IMR-90 (cell line): ENCODE data around the gene ADCY2. TPM values are rescaled to one million over a fixed set of nuclear protein-coding genes. Genes with fewer than 3 reads are reported as not detected.

Source experiments
- ATAC-seq: fragments of 200-7000 bp; cut with Tn5 transposase; 2 replicates; pipeline ENCODE4 v1.9.1; 2020; ENCODE audit warnings: low read depth, mild to moderate bottlenecking, moderate library complexity
- BruUV-seq: library from RNA; stranded (reverse); fragments of 400-500 nt; replicated peaks from 2 replicates; lab custom pipeline; 2021; lab: Mats Ljungman, UMichigan
- CTCF ChIA-PET: fragments of 300-600 bp; formaldehyde crosslinking; extraction: SDS; loops from one replicate; lab custom pipeline; 2021; ENCODE audit warnings: antibody characterized with exemption; lab: Yijun Ruan, JAX
- POLR2A ChIA-PET: fragments of 300-600 bp; sonication (Branson Sonifier 250); formaldehyde crosslinking; loops from one replicate; lab custom pipeline; 2022; ENCODE audit warnings: antibody characterized with exemption; ENCODE audit not compliant: unreplicated experiment; lab: Charles Lee
- DNase-seq: peaks from one replicate; pipeline ENCODE4 v3.0.0; 2013
- H2AFZ ChIP-seq: replicated peaks from 2 replicates; pipeline ENCODE3; 2013; ENCODE audit warnings: low read length, mild to moderate bottlenecking; ENCODE audit not compliant: poor library complexity
- H2AK5ac ChIP-seq: 2 replicates; pipeline ENCODE4 v1.6.1; 2013; ENCODE audit warnings: low read depth, low read length, inconsistent platforms
- H2AK9ac ChIP-seq: replicated peaks from 2 replicates; pipeline ENCODE3; 2013; ENCODE audit warnings: mild to moderate bottlenecking, low read depth, low read length, moderate library complexity; ENCODE audit not compliant: poor library complexity
- H2BK120ac ChIP-seq: 2 replicates; pipeline ENCODE4 v1.6.1; 2013; ENCODE audit warnings: low read depth, low read length, inconsistent platforms
- H2BK15ac ChIP-seq: 3 replicates; pipeline ENCODE4 v1.6.1; 2013; ENCODE audit warnings: low read depth, low read length, inconsistent platforms
- H2BK20ac ChIP-seq: 2 replicates; pipeline ENCODE4 v1.6.1; 2013; ENCODE audit warnings: low read depth, mild to moderate bottlenecking, inconsistent platforms, low read length, moderate library complexity
- H2BK5ac ChIP-seq: 2 replicates; pipeline ENCODE4 v1.6.1; 2013; ENCODE audit warnings: mild to moderate bottlenecking, low read depth, low read length, inconsistent platforms; ENCODE audit not compliant: poor library complexity, severe bottlenecking
- H3K14ac ChIP-seq: replicated peaks from 2 replicates; pipeline ENCODE4 v1.6.1; 2013; ENCODE audit warnings: low read depth, low read length, inconsistent platforms
- H3K18ac ChIP-seq: 2 replicates; pipeline ENCODE4 v1.6.1; 2013; ENCODE audit warnings: low read depth, low read length, control low read depth
- H3K23ac ChIP-seq: 2 replicates; pipeline ENCODE4 v1.6.1; 2013; ENCODE audit warnings: low read depth, low read length, inconsistent platforms
- H3K27ac ChIP-seq: 2 replicates; pipeline ENCODE4 v1.5.1; 2013; ENCODE audit warnings: mild to moderate bottlenecking, control low read depth, low read length; ENCODE audit not compliant: insufficient read depth
- H3K27me3 ChIP-seq: 2 replicates; pipeline ENCODE4 v1.6.1; 2013; ENCODE audit warnings: low read length; ENCODE audit not compliant: control insufficient read depth, insufficient read depth
- H3K36me3 ChIP-seq: 2 replicates; pipeline ENCODE4 v1.6.1; 2013; ENCODE audit warnings: low read length, mixed read lengths; ENCODE audit not compliant: control insufficient read depth, insufficient read depth
- H3K4ac ChIP-seq: 2 replicates; pipeline ENCODE4 v1.6.1; 2013; ENCODE audit warnings: low read depth, low read length, inconsistent platforms
- H3K4me1 ChIP-seq: 2 replicates; pipeline ENCODE4 v1.6.1; 2013; ENCODE audit warnings: low read length, mixed read lengths; ENCODE audit not compliant: control insufficient read depth, insufficient read depth
- H3K4me2 ChIP-seq: 2 replicates; pipeline ENCODE4 v1.6.1; 2013; ENCODE audit warnings: low read depth, mild to moderate bottlenecking, control low read depth, low read length, moderate library complexity
- H3K4me3 ChIP-seq: 2 replicates; pipeline ENCODE4 v1.5.1; 2013; ENCODE audit warnings: low read depth, mild to moderate bottlenecking, control low read depth, low read length, moderate library complexity; ENCODE audit not compliant: insufficient read depth
- H3K56ac ChIP-seq: 2 replicates; pipeline ENCODE4 v1.6.1; 2013; ENCODE audit warnings: low read length, inconsistent platforms; ENCODE audit not compliant: insufficient read depth; ENCODE audit errors: extremely low read depth
- H3K79me1 ChIP-seq, 2 experiments: 2 replicates each; pipeline ENCODE4 v1.6.1; 2013; ENCODE audit warnings: low read length in 2 of 2, inconsistent platforms in 1 of 2, low read depth in 1 of 2
- H3K9ac ChIP-seq: 2 replicates; pipeline ENCODE4 v1.6.1; 2013; ENCODE audit warnings: low read depth, low read length, control low read depth
- H3K9me1 ChIP-seq: 2 replicates; pipeline ENCODE4 v1.6.1; 2013; ENCODE audit warnings: low read length, inconsistent platforms; ENCODE audit not compliant: insufficient read depth
- H3K9me3 ChIP-seq: 2 replicates; pipeline ENCODE4 v1.6.1; 2013; ENCODE audit warnings: low read length; ENCODE audit not compliant: control insufficient read depth, insufficient read depth
- H4K20me1 ChIP-seq: 2 replicates; pipeline ENCODE4 v1.6.1; 2013; ENCODE audit warnings: low read length, inconsistent platforms; ENCODE audit not compliant: insufficient read depth
- H4K5ac ChIP-seq: 2 replicates; pipeline ENCODE4 v1.6.1; 2013; ENCODE audit warnings: mild to moderate bottlenecking, low read depth, low read length, control low read depth
- H4K8ac ChIP-seq, 2 experiments: 2 replicates each; pipeline ENCODE4 v1.6.1; 2013; ENCODE audit warnings: low read depth in 2 of 2, low read length in 2 of 2, control low read depth in 1 of 2, inconsistent platforms in 1 of 2
- H4K91ac ChIP-seq: 2 replicates; pipeline ENCODE4 v1.6.1; 2013; ENCODE audit warnings: low read depth, low read length, inconsistent platforms; ENCODE audit not compliant: insufficient read depth
- BHLHE40 ChIP-seq: fragments of 150-350 bp; IDR thresholded peaks from 2 replicates; pipeline ENCODE4 v1.6.1; 2016; ENCODE audit warnings: mild to moderate bottlenecking, low read depth, low read length
- CEBPB ChIP-seq: IDR thresholded peaks from 2 replicates; pipeline ENCODE4 v1.6.1; 2012; ENCODE audit warnings: low read depth, low read length, improper control_type of control experiment
- CHD1 ChIP-seq: IDR thresholded peaks from 2 replicates; pipeline ENCODE4 v1.6.1; 2012; ENCODE audit warnings: low read depth, low read length, improper control_type of control experiment
- CTCF ChIP-seq: conservative IDR thresholded peaks from 2 replicates; pipeline ENCODE4 v1.5.1; 2012; ENCODE audit warnings: mild to moderate bottlenecking, low read depth, low read length, improper control_type of control experiment
- ELK1 ChIP-seq: fragments of 150-350 bp; IDR thresholded peaks from 2 replicates; pipeline ENCODE4 v1.6.1; 2016; ENCODE audit warnings: low read depth, mild to moderate bottlenecking, low read length, moderate library complexity, borderline replicate concordance
- FOS ChIP-seq: fragments of 150-350 bp; IDR thresholded peaks from 2 replicates; pipeline ENCODE4 v1.6.1; 2016; ENCODE audit warnings: low read depth, low read length
- MAFK ChIP-seq: IDR thresholded peaks from 2 replicates; pipeline ENCODE4 v1.6.1; 2012; ENCODE audit warnings: low read depth, low read length, improper control_type of control experiment
- MAZ ChIP-seq: IDR thresholded peaks from 2 replicates; pipeline ENCODE4 v1.6.1; 2012; ENCODE audit warnings: low read depth, mild to moderate bottlenecking, low read length, improper control_type of control experiment, moderate library complexity, borderline replicate concordance
- MXI1 ChIP-seq: IDR thresholded peaks from 2 replicates; pipeline ENCODE4 v1.6.1; 2012; ENCODE audit warnings: low read depth, mild to moderate bottlenecking, low read length, moderate library complexity, borderline replicate concordance
- NFE2L2 ChIP-seq: fragments of 150-350 bp; IDR thresholded peaks from 2 replicates; pipeline ENCODE4 v1.6.1; 2016; ENCODE audit warnings: low read depth, mild to moderate bottlenecking, low read length
- POLR2A ChIP-seq: IDR thresholded peaks from 2 replicates; pipeline ENCODE4 v1.6.1; 2012; ENCODE audit warnings: mild to moderate bottlenecking, low read depth, low read length
- RAD21 ChIP-seq: IDR thresholded peaks from 2 replicates; pipeline ENCODE4 v1.6.1; 2012; ENCODE audit warnings: low read length, improper control_type of control experiment
- RCOR1 ChIP-seq: IDR thresholded peaks from 2 replicates; pipeline ENCODE4 v1.6.1; 2012; ENCODE audit warnings: mild to moderate bottlenecking, low read length, improper control_type of control experiment; ENCODE audit not compliant: insufficient replicate concordance
- RFX5 ChIP-seq: IDR thresholded peaks from 2 replicates; pipeline ENCODE4 v1.8.0; 2012; ENCODE audit warnings: low read depth, mild to moderate bottlenecking, low read length, moderate library complexity
- SMC3 ChIP-seq: fragments of 150-350 bp; IDR thresholded peaks from 2 replicates; pipeline ENCODE4 v1.6.1; 2016; ENCODE audit warnings: low read depth, mild to moderate bottlenecking, antibody characterized with exemption, low read length, moderate library complexity
- USF2 ChIP-seq: fragments of 150-350 bp; IDR thresholded peaks from 2 replicates; pipeline ENCODE4 v1.6.1; 2017; ENCODE audit warnings: mild to moderate bottlenecking, antibody characterized with exemption, low read length, low read depth
- WGBS, 2 experiments: methylation state at CpG; one replicate each; pipeline versions ENCODE4 v1.1.5 to v1.1.7; 2013; ENCODE audit warnings: missing lambda C conversion rate in 2 of 2; ENCODE audit not compliant: insufficient read length in 1 of 2; ENCODE audit errors: extremely low coverage in 2 of 2; 5-methylcytosine and 5-hydroxymethylcytosine counted together
- dilution Hi-C: fragments of 300-500 bp; cut with HindIII; formaldehyde crosslinking; loops from one replicate; pipeline ENCODE4 v1.14.3; 2018; ENCODE audit warnings: low sequenced_read_pairs; ENCODE audit not compliant: unreplicated experiment
- in situ Hi-C: fragments of 300-500 bp; cut with MboI; formaldehyde crosslinking; loops from 3 replicates; pipeline ENCODE4 v1.14.3; 2019; ENCODE audit warnings: low sequenced_read_pairs, inconsistent platforms, mixed read lengths
- intact Hi-C: fragments of 100-400 bp; cut with micrococcal nuclease; formaldehyde crosslinking; loops from 2 replicates; pipeline ENCODE4 v1.10.0; 2022
- polyA plus RNA-seq, 3 experiments: library from polyadenylated mRNA; depleted of rRNA; stranded (reverse); fragments of >200 nt; gene quantifications; 2 replicates each; pipeline ENCODE4 v1.2.3, GENCODE V29; 2012; ENCODE audit warnings: low replicate concordance in 1 of 3
- total RNA-seq: library from RNA; depleted of rRNA; stranded (reverse); fragments of >200 nt; gene quantifications from 2 replicates; pipeline ENCODE4 v1.2.3, GENCODE V29; 2012

Gene ADCY2
- total and polyA plus RNA-seq, 2 of the 4 experiments (the other 2 are of a cell fraction), result not detected

- H4K91ac ChIP-seq, result no peak overlapping the region
- H3K79me1 ChIP-seq, result no peaks in the 10 kb centered on the region
- peaks cover 11% of the 10 kb centered on the region for H3K9me3 ChIP-seq
- no peak overlapping the region for H3K27ac ChIP-seq
- no peak overlapping the region for H3K56ac ChIP-seq
- no peak overlapping the region for H2AK9ac ChIP-seq
- no peak overlapping the region for H2AFZ ChIP-seq
- WGBS, 2 experiments, result no CpG with 5 or more reads among the region's 5 CpGs
- TF ChIP-seq CTCF (no peak), NFE2L2 (no peak), USF2 (no peak), SMC3 (no peak), BHLHE40 (no peak), FOS (no peak), MXI1 (no peak), RCOR1 (no peak), CHD1 (no peak), RAD21 (no peak), MAZ (no peak), ELK1 (no peak), CEBPB (no peak), POLR2A (no peak), MAFK (no peak), RFX5 (no peak)
- no peak overlapping the region for H2BK15ac ChIP-seq
- no peak overlapping the region for H3K4me3 ChIP-seq
- no peaks in the 10 kb centered on the region for H4K20me1 ChIP-seq
- H4K8ac ChIP-seq, result no peak overlapping the region
- no peaks in the 10 kb centered on the region for H3K36me3 ChIP-seq
- H2BK20ac ChIP-seq, result no peak overlapping the region
- intact Hi-C loops, result no loop called here
- dilution Hi-C loops, result no loop called here
- H3K4me2 ChIP-seq, result no peak overlapping the region
- ATAC-seq (no peak), DNase-seq (no peak)
- H4K5ac ChIP-seq, result no peak overlapping the region
- H2AK5ac ChIP-seq, result no peak overlapping the region
- H2BK120ac ChIP-seq, result no peak overlapping the region
- no TSS peak for BruUV-seq
- in situ Hi-C loops, result no loop called here
- no peak overlapping the region for H3K23ac ChIP-seq
- H3K4me1 ChIP-seq, result no peaks in the 10 kb centered on the region
- no peak overlapping the region for H3K18ac ChIP-seq
- POLR2A ChIA-PET, result no interaction called here
- H2BK5ac ChIP-seq, result no peak overlapping the region
- no peak overlapping the region for H3K14ac ChIP-seq
- H3K9me1 ChIP-seq, result no peaks in the 10 kb centered on the region
- no peak overlapping the region for H3K9ac ChIP-seq
- CTCF ChIA-PET, result interaction anchor here (0.6 kb wide), 1 partner anchor 85 kb away, joined by 6 read pairs; no protein-coding TSS in a partner anchor
- H3K4ac ChIP-seq, result no peak overlapping the region
- no peaks in the 10 kb centered on the region for H3K27me3 ChIP-seq
These were observed 271.4 kb downstream of the ADCY2 start for GRCh38 chr5:7667216-7667767.
